ENCODE results near the gene MILR1.
"Not testable (repeated sequence)": the region's sequence is repeated elsewhere in the genome, so short reads cannot be mapped to it uniquely, and the experiment has no call there.

Gene MILR1

DNA sequence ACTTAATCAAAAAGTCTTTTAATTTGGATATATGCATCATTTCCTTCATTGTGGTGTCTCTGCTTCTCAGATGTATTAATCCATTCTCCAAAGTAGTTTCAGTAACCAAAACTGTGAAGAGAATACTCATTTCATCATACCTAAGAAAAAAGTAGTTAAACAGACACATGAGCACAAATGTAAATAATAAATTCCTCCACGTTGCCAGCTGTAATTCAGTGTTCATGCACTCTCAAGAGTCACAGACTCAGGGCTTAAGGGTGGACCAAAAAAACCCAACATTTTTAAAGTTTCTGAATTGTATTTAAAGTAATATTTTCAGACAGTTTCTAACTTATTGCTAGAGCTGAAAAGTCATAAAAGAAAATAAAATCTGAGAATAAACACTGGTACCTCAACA lies 28.9 kb downstream of the MILR1 start:
- no peak for DNase-seq

GRCh38 chr17:64480951-64481350 lies 32.0 kb downstream of the MILR1 start:
- no peak for DNase-seq

- no peak for DNase-seq
Observed at GRCh38 chr17:64484380-64484779, 35.5 kb downstream of the MILR1 start.

DNA sequence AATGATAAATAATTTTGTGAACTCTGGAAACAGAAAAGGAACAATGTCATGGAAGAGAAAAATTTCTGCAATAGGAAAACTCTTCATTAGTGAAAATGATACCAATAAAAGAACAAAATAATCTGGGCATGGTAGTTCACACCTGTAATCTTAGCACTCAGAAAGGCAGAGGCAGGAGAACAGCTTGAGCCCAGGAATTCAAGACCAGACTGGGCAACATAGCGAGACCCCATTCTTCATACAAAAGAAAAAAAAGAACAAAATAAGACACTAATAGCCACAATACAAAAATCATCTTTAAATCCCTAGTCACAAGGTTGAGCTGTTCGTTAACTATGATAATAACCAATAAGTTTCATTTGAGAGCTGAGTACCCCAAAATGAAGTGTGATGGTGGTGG lies 39.4 kb downstream of the MILR1 start:
- no peak for DNase-seq

DNA sequence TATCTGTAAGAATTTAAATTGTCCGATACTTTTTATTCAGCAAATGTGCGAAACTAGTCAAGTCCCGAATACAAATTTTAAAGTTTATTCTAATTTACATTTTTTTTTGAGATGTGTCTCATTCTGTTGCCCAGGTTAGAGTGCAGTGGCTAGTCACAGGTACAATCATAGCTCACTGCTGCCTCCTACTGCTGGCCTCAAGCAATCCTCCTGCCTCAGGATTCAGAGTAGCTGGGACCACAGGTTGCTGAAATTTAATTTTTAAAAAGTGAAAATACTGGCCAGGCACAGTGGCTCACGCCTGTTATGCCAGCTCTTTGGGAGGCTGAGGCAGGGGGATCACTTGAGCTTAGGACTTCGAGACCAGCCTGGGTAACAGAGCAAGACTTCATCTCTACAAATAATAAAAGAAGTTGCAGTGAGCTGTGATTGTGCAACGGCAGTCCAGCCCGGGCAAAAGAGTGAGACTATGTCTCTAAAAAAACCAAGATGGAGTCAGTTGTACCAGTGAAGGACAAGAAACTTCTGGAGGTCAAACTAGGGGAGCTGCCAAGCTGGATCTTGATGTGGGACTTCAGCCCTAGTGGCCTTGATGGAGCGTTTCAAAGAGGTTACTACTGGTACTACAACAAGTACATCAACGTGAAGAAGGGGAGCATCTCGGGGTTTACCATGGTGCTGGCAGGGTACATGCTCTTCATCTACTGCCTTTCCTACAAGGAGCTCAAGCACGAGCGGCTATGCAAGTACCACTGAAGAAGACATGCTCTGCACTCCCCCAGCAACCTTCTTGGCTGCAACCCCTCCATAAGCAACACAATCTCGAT lies 42.3 kb downstream of the MILR1 start:
- no peak for DNase-seq

GRCh38 chr17:64491994-64492393 lies 43.1 kb downstream of the MILR1 start:
- DNase-seq: no peak

- no peak for DNase-seq
Observed at GRCh38 chr17:64492481-64493109, 43.7 kb downstream of the MILR1 start.

DNA sequence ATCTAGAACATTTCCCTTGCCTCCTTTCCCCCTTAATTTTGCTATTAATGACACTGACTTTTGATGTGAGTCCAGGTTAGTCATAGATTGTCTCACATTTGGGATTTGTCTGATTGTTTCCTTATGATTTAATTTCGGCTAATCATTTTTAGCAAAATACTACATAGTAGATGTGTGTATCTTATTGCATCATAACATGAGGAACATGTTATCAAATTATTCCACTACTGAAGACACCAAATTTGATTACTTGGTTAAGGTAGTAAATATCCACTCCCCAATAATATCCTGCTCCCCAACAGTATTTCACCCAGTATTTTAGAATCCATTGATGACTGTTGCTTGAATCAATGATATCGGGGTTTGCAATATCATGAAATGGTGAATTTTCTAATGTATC lies 45.2 kb downstream of the MILR1 start:
- DNase-seq: no peak

GRCh38 chr17:64495300-64495699 lies 46.4 kb downstream of the MILR1 start:
- not testable (repeated sequence) for DNase-seq

GRCh38 chr17:64496348-64496785 lies 47.5 kb downstream of the MILR1 start:
- DNase-seq: no peak

DNA sequence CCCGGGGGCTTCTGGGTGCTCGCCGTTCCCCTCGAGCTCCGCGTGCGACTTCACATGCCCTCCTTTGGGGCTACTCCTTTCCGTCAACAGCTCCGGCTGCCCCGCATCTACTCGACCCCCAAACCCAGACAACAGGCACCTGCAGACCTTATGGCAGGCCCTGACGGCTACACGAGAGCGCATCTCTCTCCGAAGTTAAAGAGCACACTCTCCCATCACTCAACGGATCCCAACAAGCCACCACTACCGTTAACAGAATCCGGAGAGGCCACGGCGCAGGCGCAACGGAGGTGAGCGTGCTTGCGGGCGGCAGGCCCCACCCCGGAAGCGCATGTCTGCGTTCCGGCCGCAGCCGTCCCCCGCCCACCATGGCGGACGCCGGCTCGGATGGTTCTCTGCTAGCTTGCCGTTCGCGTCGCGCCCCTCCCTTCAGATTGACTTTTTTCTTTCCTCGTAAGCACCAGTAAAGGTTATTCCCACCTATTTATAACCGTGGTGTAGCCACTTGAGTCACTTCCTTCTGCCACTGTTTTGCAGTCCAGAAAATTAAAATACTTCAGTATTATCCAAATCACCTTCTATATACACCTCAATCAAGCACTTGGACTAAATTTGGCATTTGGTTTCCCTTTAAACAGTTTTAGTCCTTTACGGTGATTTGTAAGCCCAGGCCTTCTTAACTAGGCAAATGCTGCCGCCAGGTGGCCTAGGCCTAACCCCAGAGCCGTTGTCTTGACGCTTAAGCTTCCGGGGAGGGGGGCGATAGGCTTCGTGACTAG lies 48.1 kb downstream of the MILR1 start, which contains the start of gene POLG2:
Gene POLG2, minus strand, starts transcription at position 269 of the 779 bp plus-strand sequence. Its CDS starts 86 bp downstream, at position 183.
- DNase-seq: peak; percentile 94

DNA sequence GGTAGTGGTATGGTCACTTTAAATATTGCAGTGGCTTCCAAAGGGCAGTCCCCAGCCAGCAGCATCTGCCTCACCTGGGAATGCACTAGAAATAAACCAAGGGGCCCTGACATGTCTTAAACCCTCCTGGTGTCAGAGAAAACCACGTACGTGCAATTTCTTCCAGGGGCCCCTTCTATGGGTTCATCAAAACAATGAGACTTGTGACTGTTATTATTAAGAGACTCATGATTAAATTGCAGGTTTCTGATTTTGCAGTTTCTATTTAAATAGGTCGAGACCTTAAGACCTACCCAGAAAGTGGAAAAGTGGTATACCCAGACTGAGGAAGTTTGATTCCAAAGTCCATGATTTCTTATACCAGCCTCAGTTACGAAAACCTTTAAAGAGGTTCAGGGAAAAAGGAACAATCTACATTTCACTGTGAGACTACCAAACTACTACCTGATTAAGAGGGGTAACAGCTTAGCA lies 48.7 kb downstream of the MILR1 start:
- DNase-seq: no peak

DNA sequence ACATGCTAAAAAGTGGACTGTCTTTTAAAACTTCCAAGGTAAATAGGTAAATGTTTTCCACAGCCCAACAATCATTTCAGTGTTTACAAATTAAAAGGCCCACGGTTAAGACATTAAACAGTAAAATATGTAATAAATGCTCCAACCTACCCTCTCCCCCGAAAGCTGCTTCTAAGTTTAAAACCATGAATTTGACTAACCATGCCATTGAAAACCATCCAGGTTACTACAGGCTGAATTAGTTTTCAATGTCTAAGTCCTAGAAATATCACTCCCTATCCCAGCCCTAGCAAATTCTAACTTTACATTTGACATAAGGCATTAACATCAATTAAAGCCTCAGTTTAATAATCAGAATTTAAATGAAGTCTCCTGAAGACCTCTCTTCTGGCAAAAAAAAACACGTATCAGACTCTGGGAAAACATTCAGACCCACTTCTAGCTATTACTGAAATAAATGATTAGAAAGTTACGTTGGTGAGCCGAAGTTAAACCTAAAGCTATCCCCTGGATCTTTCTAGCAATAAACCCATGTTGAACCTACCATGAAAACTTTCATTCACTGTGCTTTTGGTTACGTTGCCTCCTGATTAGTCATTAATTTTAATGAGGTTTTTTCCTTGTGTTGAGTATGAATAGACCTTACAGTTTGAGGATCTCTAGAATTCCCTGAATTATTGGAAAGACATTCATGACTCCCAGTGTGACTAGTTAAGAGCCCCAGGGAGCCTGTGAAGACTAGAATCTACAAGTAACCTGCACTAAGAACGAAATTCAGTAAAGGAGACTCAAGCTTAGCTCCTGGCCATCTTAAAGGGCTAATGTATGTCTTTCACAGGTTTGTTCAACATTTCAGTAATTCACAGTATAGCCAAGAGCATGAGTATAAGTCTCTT lies 49.6 kb downstream of the MILR1 start:
- DNase-seq: no peak

- DNase-seq: no peak
Observed at GRCh38 chr17:64499805-64500486, 51.0 kb downstream of the MILR1 start.

DNA sequence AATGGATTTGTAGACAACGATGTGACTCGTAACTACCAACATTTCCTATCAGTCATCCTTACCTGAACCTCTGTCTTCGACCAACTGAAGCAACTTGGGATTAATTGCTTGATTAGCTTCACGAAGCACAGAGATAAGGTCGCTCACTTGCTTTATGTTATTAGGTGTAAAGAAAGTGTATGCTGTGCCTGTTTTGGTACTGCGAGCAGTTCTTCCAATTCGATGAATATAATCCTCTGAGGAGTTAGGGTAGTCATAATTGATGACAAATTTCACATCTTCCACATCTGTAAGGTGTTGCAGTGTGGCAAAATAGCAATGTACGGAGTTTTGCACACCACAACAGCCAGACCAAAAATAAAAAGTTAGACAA lies 51.6 kb downstream of the MILR1 start:
- DNase-seq: no peak

GRCh38 chr17:64500862-64501765 lies 52.2 kb downstream of the MILR1 start:
- no peak for DNase-seq

- no peak for DNase-seq
Observed at GRCh38 chr17:64502021-64502420, 53.1 kb downstream of the MILR1 start.

- no peak for DNase-seq
Observed at GRCh38 chr17:64502809-64503208, 53.9 kb downstream of the MILR1 start.

DNA sequence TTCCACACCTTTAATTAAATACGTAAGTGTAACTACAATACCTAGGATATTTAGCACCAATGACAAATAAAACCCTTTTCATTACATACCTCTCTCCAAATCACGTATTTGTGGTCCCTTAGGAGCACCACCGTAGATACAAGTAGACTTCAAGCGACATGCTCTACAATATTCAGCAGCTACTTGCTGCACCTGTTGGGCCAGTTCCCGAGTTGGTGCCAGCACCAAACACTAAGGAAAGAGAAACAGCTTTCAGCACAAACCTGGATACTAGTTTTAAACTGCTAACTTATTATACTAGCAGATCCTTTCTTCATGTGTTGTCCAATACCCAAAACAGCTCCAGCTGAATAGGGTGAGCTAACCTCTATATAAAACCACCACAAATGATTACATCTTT lies 54.4 kb downstream of the MILR1 start:
- no peak for DNase-seq
